CD4-positive, alpha-beta T cell treated with Interferon gamma for 1 hour (primary cell): ENCODE data around the gene MAP3K15.
"Not testable (repeated sequence)": the region's sequence is repeated elsewhere in the genome, so short reads cannot be mapped to it uniquely, and the experiment has no call there.

Experiments used
- DNase-seq: peaks from one replicate; pipeline ENCODE4 v3.0.0-alpha.2; 2020

The MAP3K15 gene

GRCh38 chrX:19517965-19518364, 2.7 kb upstream of the MAP3K15 start:
- DNase-seq = no peak

GRCh38 chrX:19515615-19516105, 352 bp upstream of the MAP3K15 start:
- DNase-seq = no peak

GRCh38 chrX:19513383-19513782, 1.9 kb downstream of the MAP3K15 start:
- no peak for DNase-seq

GRCh38 chrX:19512961-19513360, 2.3 kb downstream of the MAP3K15 start:
- no peak for DNase-seq

GRCh38 chrX:19512359-19512758, 2.9 kb downstream of the MAP3K15 start:
- DNase-seq = no peak

GRCh38 chrX:19511796-19512195, 3.5 kb downstream of the MAP3K15 start:
- not testable (repeated sequence) for DNase-seq

- DNase-seq = no peak
These were observed 18.6 kb downstream of the MAP3K15 start for GRCh38 chrX:19496711-19497110.

- no peak for DNase-seq
These were observed 27.6 kb downstream of the MAP3K15 start for GRCh38 chrX:19487520-19488200.

- no peak for DNase-seq
These were observed 35.9 kb downstream of the MAP3K15 start for GRCh38 chrX:19479458-19479857.

- DNase-seq = not testable (repeated sequence)
These were observed 46.9 kb downstream of the MAP3K15 start for GRCh38 chrX:19468383-19468782.

GRCh38 chrX:19462879-19463278, 52.4 kb downstream of the MAP3K15 start:
- no peak for DNase-seq

GRCh38 chrX:19462231-19462630, 53.1 kb downstream of the MAP3K15 start:
- no peak for DNase-seq

- no peak for DNase-seq
These were observed 57.6 kb downstream of the MAP3K15 start for GRCh38 chrX:19457662-19458061.

- no peak for DNase-seq
These were observed 67.2 kb downstream of the MAP3K15 start for GRCh38 chrX:19448077-19448476.

- no peak for DNase-seq
These were observed 68.9 kb downstream of the MAP3K15 start for GRCh38 chrX:19446397-19446796.

- DNase-seq = not testable (repeated sequence)
These were observed 69.5 kb downstream of the MAP3K15 start for GRCh38 chrX:19445772-19446171.

GRCh38 chrX:19443869-19444526, 71.3 kb downstream of the MAP3K15 start:
- DNase-seq = no peak

GRCh38 chrX:19440713-19441112, 74.6 kb downstream of the MAP3K15 start:
- DNase-seq = no peak

- not testable (repeated sequence) for DNase-seq
These were observed 92.6 kb downstream of the MAP3K15 start for GRCh38 chrX:19422661-19423060.

GRCh38 chrX:19410259-19410658, 105.0 kb downstream of the MAP3K15 start:
- DNase-seq = no peak

- DNase-seq = no peak
These were observed 111.6 kb downstream of the MAP3K15 start for GRCh38 chrX:19403696-19404095.

GRCh38 chrX:19392703-19393102, 122.6 kb downstream of the MAP3K15 start:
- DNase-seq = no peak

- no peak for DNase-seq
These were observed 123.2 kb downstream of the MAP3K15 start for GRCh38 chrX:19392078-19392477.

GRCh38 chrX:19389227-19389845, 126.0 kb downstream of the MAP3K15 start:
- no peak for DNase-seq
